Thoracic aorta (tissue), 2 donors: Measurements from ENCODE around the gene CCND1. TPM values are rescaled to one million over a fixed set of nuclear protein-coding genes. Genes with fewer than 3 reads are reported as not detected.

Experiments used
- ATAC-seq: fragments of 150-250 bp; one replicate; pipeline ENCODE4 v1.8.0; 2017; ENCODE audit warnings: low read depth; ENCODE audit not compliant: insufficient number of reproducible peaks, low FRiP score
- DNase-seq: peaks from one replicate; pipeline ENCODE4 v3.0.0-alpha.2; 2020; ENCODE audit warnings: low spot score
- H3K27ac ChIP-seq, 2 donors: fragments of 200-600 bp; sonication (generic); 1 replicate in 1 of 2; 2 replicates in 1 of 2; pipeline ENCODE4 v1.5.1; 2016; ENCODE audit warnings: mild to moderate bottlenecking in 2 of 2, moderate library complexity in 2 of 2
- H3K27me3 ChIP-seq: fragments of 200-600 bp; sonication (generic); replicated peaks from 2 replicates; pipeline ENCODE4 v1.6.0; 2016; ENCODE audit warnings: mild to moderate bottlenecking; ENCODE audit not compliant: insufficient read depth
- H3K36me3 ChIP-seq: fragments of 200-600 bp; sonication (generic); one replicate; pipeline ENCODE4 v1.5.1; 2016
- H3K4me1 ChIP-seq, 2 donors: fragments of 200-600 bp; sonication (generic); 1 replicate in 1 of 2; 2 replicates in 1 of 2; pipeline versions ENCODE4 v1.5.1 to v1.6.0; 2016; ENCODE audit warnings: low read depth in 2 of 2, mild to moderate bottlenecking in 1 of 2; ENCODE audit not compliant: control insufficient read depth in 1 of 2
- H3K4me3 ChIP-seq: fragments of 200-600 bp; sonication (generic); 2 replicates; pipeline ENCODE4 v1.5.1; 2016; ENCODE audit warnings: mild to moderate bottlenecking
- H3K9me3 ChIP-seq: fragments of 200-600 bp; sonication (generic); 2 replicates; pipeline ENCODE4 v1.5.1; 2016
- CTCF ChIP-seq: fragments of 200-600 bp; sonication (generic); IDR thresholded peaks from one replicate; pipeline ENCODE4 v1.5.1; 2019; ENCODE audit warnings: antibody characterized with exemption
- total RNA-seq, 2 donors: library from RNA; depleted of rRNA; stranded (reverse); fragments of >200 nt; gene quantifications; one replicate each; pipeline versions ENCODE4 v1.1.0 to v1.2.3, GENCODE V29; 2016

CCND1 gene
- total RNA-seq, 2 donors from 2014 or later = 109 to 142 TPM

GRCh38 chr11:69677749-69678148, 36.8 kb downstream of the CCND1 start:
- H3K4me1 ChIP-seq = peaks cover 7 to 22% of the 10 kb centered on the region in 2 donors
- no peak for TF ChIP-seq CTCF
- no peak overlapping the region for H3K27ac ChIP-seq
- H3K27me3 ChIP-seq = no peaks in the 10 kb centered on the region
- H3K9me3 ChIP-seq = no peaks in the 10 kb centered on the region
- no peak overlapping the region for H3K4me3 ChIP-seq
- DNase-seq = no peak
- no peaks in the 10 kb centered on the region for H3K36me3 ChIP-seq
- no peak for ATAC-seq

- TF ChIP-seq CTCF = no peak
Observed at GRCh38 chr11:69680688-69681087, 39.7 kb downstream of the CCND1 start.

GRCh38 chr11:69682221-69682620, 41.3 kb downstream of the CCND1 start:
- H3K27me3 ChIP-seq = no peaks in the 10 kb centered on the region
- no peak overlapping the region for H3K27ac ChIP-seq
- H3K4me1 ChIP-seq = peaks cover 0 to 8% of the 10 kb centered on the region in 2 donors
- no peaks in the 10 kb centered on the region for H3K9me3 ChIP-seq
- no peak overlapping the region for H3K4me3 ChIP-seq
- no peaks in the 10 kb centered on the region for H3K36me3 ChIP-seq
- ATAC-seq = no peak
- DNase-seq = no peak
- no peak for TF ChIP-seq CTCF

More at GRCh38 chr11:69680688-69681087, 39.7 kb downstream of the CCND1 start:
- no peaks in the 10 kb centered on the region for H3K27me3 ChIP-seq
- peaks cover 0 to 3% of the 10 kb centered on the region in 2 donors for H3K4me1 ChIP-seq
- H3K9me3 ChIP-seq = no peaks in the 10 kb centered on the region
- H3K36me3 ChIP-seq = no peaks in the 10 kb centered on the region
- ATAC-seq = no peak
- DNase-seq = no peak
- H3K4me3 ChIP-seq = no peak overlapping the region
- H3K27ac ChIP-seq = no peak overlapping the region

DNA sequence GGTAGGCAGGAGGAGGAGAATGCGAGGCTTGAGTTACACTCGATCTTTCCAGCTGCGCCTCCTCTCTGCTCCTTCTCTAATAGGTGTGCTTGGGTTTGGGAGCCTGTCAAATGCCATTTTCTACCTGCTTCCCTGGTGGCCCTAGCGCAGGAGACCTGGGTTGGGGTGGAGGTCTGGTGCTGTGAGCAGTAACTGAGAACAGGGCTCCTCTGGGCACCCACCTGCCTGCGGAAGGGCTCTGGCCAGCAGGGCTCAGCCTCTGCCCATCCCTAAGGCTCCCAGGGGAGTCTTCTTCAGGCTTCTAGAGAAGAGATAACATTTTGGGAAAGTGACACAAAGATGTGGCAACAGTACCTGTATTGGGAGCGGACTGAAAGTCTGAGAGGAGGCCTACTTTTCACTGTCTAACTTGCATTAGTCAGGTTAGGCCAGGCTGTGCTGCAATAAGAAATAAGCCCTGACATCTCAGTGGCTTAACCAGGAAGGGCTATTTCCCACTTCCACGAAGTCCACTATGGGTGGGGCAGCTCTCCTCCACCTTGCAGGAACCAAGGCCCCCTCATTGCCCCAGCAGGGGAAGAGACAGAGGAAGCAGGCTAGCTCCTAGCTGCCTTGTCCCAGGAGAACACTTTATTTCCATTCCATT, 41.8 kb downstream of the CCND1 start:
- no peaks in the 10 kb centered on the region for H3K36me3 ChIP-seq
- H3K9me3 ChIP-seq = no peaks in the 10 kb centered on the region
- peaks cover 0 to 8% of the 10 kb centered on the region in 2 donors for H3K4me1 ChIP-seq
- H3K4me3 ChIP-seq = no peak overlapping the region
- no peaks in the 10 kb centered on the region for H3K27me3 ChIP-seq
- ATAC-seq (no peak), DNase-seq (no peak)
- no peak overlapping the region for H3K27ac ChIP-seq
- no peak for TF ChIP-seq CTCF

DNA sequence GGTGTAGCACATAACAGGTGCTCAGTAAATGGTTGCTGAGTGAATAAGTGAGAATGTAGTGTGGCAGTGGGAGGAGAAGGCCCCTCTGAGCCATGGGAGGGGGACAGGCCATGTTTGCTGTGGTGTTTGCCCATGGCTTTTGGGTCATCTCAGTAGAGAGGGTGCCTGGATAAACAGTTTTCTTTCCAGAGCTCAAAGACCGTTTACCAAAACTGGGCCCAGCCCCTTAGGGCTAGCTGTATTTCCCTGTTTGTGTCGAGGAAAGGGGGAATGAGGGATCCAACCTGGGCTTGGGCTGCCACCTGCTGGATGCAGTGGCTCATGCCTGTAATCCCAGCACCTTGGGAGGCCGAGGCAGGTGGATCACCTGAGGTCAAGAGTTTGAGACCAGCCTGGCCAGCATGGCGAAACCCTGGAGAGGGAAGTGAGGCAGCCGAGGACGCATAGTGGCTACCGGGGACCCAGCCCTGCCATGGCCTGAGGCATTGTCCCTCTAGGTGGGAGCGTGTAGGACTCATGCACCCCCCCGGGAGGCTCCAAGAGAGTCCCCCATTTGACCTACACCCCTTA, 42.9 kb downstream of the CCND1 start:
- Histone ChIP-seq H3K9me3 (no peaks in the 10 kb centered on the region), H3K4me1 (peaks cover 0 to 8% of the 10 kb centered on the region in 2 donors), H3K27ac (no peak overlapping the region), H3K4me3 (no peak overlapping the region), H3K27me3 (no peaks in the 10 kb centered on the region), H3K36me3 (no peaks in the 10 kb centered on the region)
- ATAC-seq = no peak
- TF ChIP-seq CTCF = no peak
- no peak for DNase-seq
